Activated B cell treated with CpG ODN at 0.5 μM for 24 hours (primary cell): ENCODE results near the gene NAA16. TPM values are rescaled to one million over a fixed set of nuclear protein-coding genes. Genes with fewer than 3 reads are reported as not detected.

Source experiments
- ATAC-seq: fragments of 200-7000 bp; cut with Tn5 transposase; one replicate; pipeline ENCODE4 v1.10.0; 2021; ENCODE audit warnings: low read depth, mild to moderate bottlenecking, moderate library complexity
- CTCF ChIA-PET: fragments of 350-600 bp; sonication (Branson Sonifier 250); formaldehyde crosslinking; loops from one replicate; lab custom pipeline; 2021; ENCODE audit warnings: antibody characterized with exemption; lab: Charles Lee
- POLR2A ChIA-PET: fragments of 350-600 bp; sonication (Branson Sonifier 250); formaldehyde crosslinking; loops from one replicate; lab custom pipeline; 2021; ENCODE audit warnings: antibody characterized with exemption; lab: Charles Lee
- DNase-seq: peaks from one replicate; pipeline ENCODE4 v3.0.0; 2022
- H3K27ac Mint-ChIP-seq: one replicate; pipeline ENCODE4 v1.8.0; 2020; ENCODE audit warnings: mixed read lengths
- H3K27me3 Mint-ChIP-seq: one replicate; pipeline ENCODE4 v1.8.0; 2021; ENCODE audit warnings: mixed read lengths
- H3K36me3 Mint-ChIP-seq: one replicate; pipeline ENCODE4 v1.8.0; 2021; ENCODE audit warnings: low read depth, mixed read lengths
- H3K4me1 Mint-ChIP-seq: one replicate; pipeline ENCODE4 v1.8.0; 2021; ENCODE audit warnings: mixed read lengths
- H3K4me3 Mint-ChIP-seq: one replicate; pipeline ENCODE4 v1.8.0; 2020; ENCODE audit warnings: mild to moderate bottlenecking, mixed read lengths
- H3K9me3 Mint-ChIP-seq: one replicate; pipeline ENCODE4 v1.8.0; 2020; ENCODE audit warnings: mixed read lengths
- CTCF ChIP-seq: fragments of 200-600 bp; IDR thresholded peaks from one replicate; pipeline ENCODE4 v1.8.0; 2022; ENCODE audit warnings: antibody characterized with exemption, mild to moderate bottlenecking
- intact Hi-C: fragments of 100-400 bp; cut with micrococcal nuclease; formaldehyde crosslinking; loops from one replicate; pipeline ENCODE4 v1.15.1; 2024
- total RNA-seq: library from RNA; stranded (reverse); gene quantifications from 2 replicates; pipeline ENCODE4 v1.2.3, GENCODE V29; 2022

The NAA16 gene
- total RNA-seq, 1 donor from 2014 or later = 21.4 TPM

GRCh38 chr13:41389580-41389979 is 78.5 kb downstream of the NAA16 start:
- H3K27ac Mint-ChIP-seq = no peak overlapping the region
- TF ChIP-seq CTCF = no peak
- peaks cover 10% of the 10 kb centered on the region for H3K27me3 Mint-ChIP-seq
- DNase-seq = no peak
- peaks cover 3% of the 10 kb centered on the region for H3K9me3 Mint-ChIP-seq
- CTCF ChIA-PET = no interaction called here
- H3K4me1 Mint-ChIP-seq = no peaks in the 10 kb centered on the region
- no peaks in the 10 kb centered on the region for H3K36me3 Mint-ChIP-seq
- no peak overlapping the region for H3K4me3 Mint-ChIP-seq
- intact Hi-C loops = no loop called here
- ATAC-seq = no peak
- POLR2A ChIA-PET = no interaction called here

- Mint-ChIP-seq H3K4me1 (no peaks in the 10 kb centered on the region), H3K27ac (no peak overlapping the region), H3K27me3 (peaks cover 5% of the 10 kb centered on the region), H3K4me3 (no peak overlapping the region), H3K9me3 (peaks cover 3% of the 10 kb centered on the region), H3K36me3 (no peaks in the 10 kb centered on the region)
- CTCF ChIA-PET = no interaction called here
- DNase-seq (no peak), ATAC-seq (no peak)
- no peak for TF ChIP-seq CTCF
- intact Hi-C loops = no loop called here
- POLR2A ChIA-PET = no interaction called here
Observed at GRCh38 chr13:41394166-41394565, 83.1 kb downstream of the NAA16 start.

GRCh38 chr13:41398494-41399170 is 87.6 kb downstream of the NAA16 start:
- no peak for ATAC-seq
- no peak overlapping the region for H3K27ac Mint-ChIP-seq
- H3K27me3 Mint-ChIP-seq = peaks cover 2% of the 10 kb centered on the region
- H3K4me3 Mint-ChIP-seq = no peak overlapping the region
- CTCF ChIA-PET = no interaction called here
- no peak for DNase-seq
- intact Hi-C loops = no loop called here
- peaks cover 1% of the 10 kb centered on the region for H3K9me3 Mint-ChIP-seq
- H3K36me3 Mint-ChIP-seq = no peaks in the 10 kb centered on the region
- TF ChIP-seq CTCF = no peak
- POLR2A ChIA-PET = no interaction called here
- H3K4me1 Mint-ChIP-seq = no peaks in the 10 kb centered on the region

- no peak overlapping the region for H3K4me3 Mint-ChIP-seq
- intact Hi-C loops = no loop called here
- POLR2A ChIA-PET = no interaction called here
- ATAC-seq (no peak), DNase-seq (no peak)
- H3K4me1 Mint-ChIP-seq = no peaks in the 10 kb centered on the region
- H3K9me3 Mint-ChIP-seq = no peaks in the 10 kb centered on the region
- no peak overlapping the region for H3K27ac Mint-ChIP-seq
- no peaks in the 10 kb centered on the region for H3K36me3 Mint-ChIP-seq
- no peak for TF ChIP-seq CTCF
- no peaks in the 10 kb centered on the region for H3K27me3 Mint-ChIP-seq
- CTCF ChIA-PET = no interaction called here
Observed at GRCh38 chr13:41401366-41401765, 90.3 kb downstream of the NAA16 start.

GRCh38 chr13:41402691-41403511 is 91.8 kb downstream of the NAA16 start:
- ChIA-PET POLR2A (no interaction called here), CTCF (no interaction called here)
- DNase-seq = no peak
- no peaks in the 10 kb centered on the region for H3K9me3 Mint-ChIP-seq
- ATAC-seq = no peak
- no peak overlapping the region for H3K4me3 Mint-ChIP-seq
- H3K4me1 Mint-ChIP-seq = no peaks in the 10 kb centered on the region
- H3K36me3 Mint-ChIP-seq = no peaks in the 10 kb centered on the region
- no peak for TF ChIP-seq CTCF
- no peak overlapping the region for H3K27ac Mint-ChIP-seq
- intact Hi-C loops = no loop called here
- H3K27me3 Mint-ChIP-seq = no peaks in the 10 kb centered on the region
